Coronary artery (tissue), 2 donors: ENCODE results near the gene MYO1B.

Source experiments
- DNase-seq: peaks from one replicate; pipeline ENCODE4 v3.0.0-alpha.2; 2017; ENCODE audit warnings: low spot score
- H3K27ac ChIP-seq, 2 donors: fragments of 200-600 bp; sonication (generic); one replicate each; pipeline ENCODE4 v1.5.1; 2016 to 2019
- H3K4me3 ChIP-seq: fragments of 200-600 bp; sonication (generic); 2 replicates; pipeline ENCODE4 v1.5.1; 2016; ENCODE audit warnings: mild to moderate bottlenecking, moderate library complexity
- CTCF ChIP-seq: fragments of 200-600 bp; sonication (generic); IDR thresholded peaks from one replicate; pipeline ENCODE4 v1.5.1; 2019; ENCODE audit warnings: antibody characterized with exemption

MYO1B gene

DNA sequence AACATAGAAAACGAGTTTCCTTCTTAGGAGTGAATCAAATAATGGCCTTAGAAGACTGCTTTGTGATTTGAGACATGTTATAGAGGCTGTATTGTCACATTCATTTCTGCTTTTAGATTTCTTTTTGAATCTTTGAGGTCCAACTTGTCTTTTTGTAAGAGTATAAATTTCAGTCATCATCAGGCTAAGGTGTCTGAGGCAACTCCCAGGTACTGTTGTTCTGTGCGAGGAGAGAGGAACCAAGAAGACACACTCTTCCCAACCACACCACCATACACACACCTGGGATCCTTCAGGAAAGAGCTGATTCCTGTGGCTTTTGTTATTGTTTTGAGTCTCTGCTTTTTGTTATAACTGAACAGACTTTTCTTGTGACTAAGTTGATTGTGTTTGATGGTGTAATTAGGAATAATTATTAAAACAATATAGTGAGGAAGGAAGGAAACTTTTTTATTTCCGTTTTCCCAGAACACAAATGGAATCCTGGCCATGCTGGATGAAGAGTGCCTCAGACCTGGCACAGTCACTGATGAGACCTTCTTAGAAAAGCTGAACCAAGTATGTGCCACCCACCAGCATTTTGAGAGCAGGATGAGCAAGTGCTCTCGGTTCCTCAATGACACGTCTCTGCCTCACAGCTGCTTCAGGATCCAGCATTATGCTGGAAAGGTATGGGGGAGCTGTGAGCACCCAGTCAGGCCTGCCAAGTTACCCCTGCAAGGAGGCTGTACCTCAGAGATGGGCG, 140.4 kb downstream of the MYO1B start:
- no peak for DNase-seq
- TF ChIP-seq CTCF: no peak
- H3K4me3 ChIP-seq: no peak overlapping the region
- peak overlapping the region in 1 of 2 donors; percentile 20 for H3K27ac ChIP-seq

- H3K4me3 ChIP-seq: no peak overlapping the region
- peak overlapping the region in 1 of 2 donors; percentile 49 for H3K27ac ChIP-seq
- TF ChIP-seq CTCF: no peak
- no peak for DNase-seq
Measured at GRCh38 chr2:191386938-191387536, 141.8 kb downstream of the MYO1B start.

DNA sequence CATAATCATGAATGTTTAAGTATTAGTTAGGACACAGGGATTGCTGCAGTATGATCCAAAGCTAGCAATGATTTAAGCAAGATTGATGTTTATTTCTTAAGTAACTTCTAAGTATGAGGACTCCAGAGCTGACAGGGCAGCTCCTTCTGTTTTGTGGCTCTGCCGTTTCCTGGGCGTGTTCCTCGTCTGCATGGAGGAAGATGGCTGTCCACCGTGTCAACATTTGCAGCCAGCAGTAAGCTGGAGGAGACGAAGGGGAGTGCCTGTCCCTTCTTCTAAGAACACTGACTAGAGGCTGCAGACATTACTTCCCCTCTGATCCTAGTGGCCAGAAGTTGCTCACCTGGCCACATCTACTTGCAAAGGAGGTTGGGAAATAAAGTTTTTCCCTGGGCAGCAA, 144.1 kb downstream of the MYO1B start:
- H3K27ac ChIP-seq: no peak overlapping the region
- TF ChIP-seq CTCF: no peak
- DNase-seq: no peak
- H3K4me3 ChIP-seq: no peak overlapping the region

DNA sequence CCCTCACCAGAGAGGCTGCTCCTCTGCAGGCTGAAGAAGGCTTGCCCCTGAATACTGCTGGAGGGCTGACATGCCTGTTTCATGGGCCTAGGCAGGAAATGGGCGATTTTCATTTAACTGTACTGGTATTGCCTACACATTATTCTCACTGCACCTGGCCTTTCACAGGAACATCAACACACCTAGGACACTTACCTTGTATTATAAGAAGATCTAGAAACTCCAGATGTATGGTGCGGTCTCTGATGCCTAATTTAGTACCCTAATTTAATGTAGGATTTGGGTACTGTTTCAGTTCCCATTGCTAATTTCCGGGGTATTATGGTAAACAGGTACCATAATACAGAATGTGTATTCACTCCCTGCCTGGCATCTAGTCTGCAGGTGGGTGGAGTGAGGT, 146.0 kb downstream of the MYO1B start:
- Histone ChIP-seq H3K27ac (no peak overlapping the region), H3K4me3 (no peak overlapping the region)
- no peak for DNase-seq
- TF ChIP-seq CTCF: no peak

DNA sequence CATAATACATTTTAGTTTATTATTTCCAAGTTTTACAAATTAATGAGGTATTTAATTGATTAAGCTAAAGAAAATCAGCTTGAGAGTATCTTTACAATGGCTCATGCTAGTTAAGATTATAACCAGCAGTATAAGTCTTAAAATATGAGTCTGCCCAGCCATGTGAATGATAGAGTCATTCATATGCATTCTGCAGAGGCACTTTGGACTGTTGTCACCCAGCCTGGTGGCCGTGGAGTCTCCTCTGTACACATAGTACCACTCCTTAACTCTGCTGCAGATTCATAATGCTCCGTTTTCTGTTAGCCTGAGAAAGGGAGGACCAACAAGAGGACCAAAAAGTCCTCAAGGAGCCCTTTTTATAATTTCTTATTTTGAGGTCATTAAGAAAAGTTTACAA, 148.8 kb downstream of the MYO1B start:
- no peak for TF ChIP-seq CTCF
- H3K4me3 ChIP-seq: no peak overlapping the region
- no peak overlapping the region for H3K27ac ChIP-seq
- DNase-seq: no peak

- DNase-seq: no peak
- H3K27ac ChIP-seq: no peak overlapping the region
- H3K4me3 ChIP-seq: no peak overlapping the region
- TF ChIP-seq CTCF: no peak
Measured at GRCh38 chr2:191396794-191397193, 151.6 kb downstream of the MYO1B start.

DNA sequence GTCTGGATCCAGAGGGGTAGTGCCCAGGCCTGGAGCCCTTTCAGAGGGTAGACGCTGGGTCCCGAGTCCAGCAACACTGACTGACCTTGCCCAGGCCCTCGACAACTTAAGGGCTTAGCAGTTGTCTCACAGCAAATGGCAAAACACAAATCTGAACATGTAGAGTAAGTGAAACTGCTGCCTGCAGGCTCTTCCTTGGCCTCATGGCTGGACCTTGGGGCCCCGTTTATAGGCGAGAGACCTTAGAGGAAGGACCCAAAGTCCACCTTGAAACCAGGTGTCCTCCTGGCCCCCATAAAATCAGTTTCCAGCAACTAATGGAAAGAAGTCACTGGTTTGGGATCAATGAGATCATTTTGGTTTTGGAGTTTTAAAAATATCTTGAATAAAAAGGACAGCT, 154.4 kb downstream of the MYO1B start:
- no peak for TF ChIP-seq CTCF
- no peak for DNase-seq
- no peak overlapping the region for H3K4me3 ChIP-seq

More for the DNA sequence above, 154.4 kb downstream of the MYO1B start:
- no peak overlapping the region for H3K27ac ChIP-seq
